GM21360 (cell line): Measurements from ENCODE around the gene CCDC9B.

Experiments used
- ATAC-seq: cut with Tn5 transposase; IDR thresholded peaks from one replicate; pipeline ENCODE4 v1.9.1; 2021; ENCODE audit warnings: mild to moderate bottlenecking, moderate library complexity; ENCODE audit not compliant: unreplicated experiment

CCDC9B gene

GRCh38 chr15:40340740-40341400 is at the start of gene CCDC9B:
CCDC9B (minus strand) TSS chr15:40340939; CDS start chr15:40340819, 120 bp downstream.
- no peak for ATAC-seq

- ATAC-seq, result no peak
Measured at GRCh38 chr15:40389824-40390595, 49.3 kb upstream of the CCDC9B start.

DNA sequence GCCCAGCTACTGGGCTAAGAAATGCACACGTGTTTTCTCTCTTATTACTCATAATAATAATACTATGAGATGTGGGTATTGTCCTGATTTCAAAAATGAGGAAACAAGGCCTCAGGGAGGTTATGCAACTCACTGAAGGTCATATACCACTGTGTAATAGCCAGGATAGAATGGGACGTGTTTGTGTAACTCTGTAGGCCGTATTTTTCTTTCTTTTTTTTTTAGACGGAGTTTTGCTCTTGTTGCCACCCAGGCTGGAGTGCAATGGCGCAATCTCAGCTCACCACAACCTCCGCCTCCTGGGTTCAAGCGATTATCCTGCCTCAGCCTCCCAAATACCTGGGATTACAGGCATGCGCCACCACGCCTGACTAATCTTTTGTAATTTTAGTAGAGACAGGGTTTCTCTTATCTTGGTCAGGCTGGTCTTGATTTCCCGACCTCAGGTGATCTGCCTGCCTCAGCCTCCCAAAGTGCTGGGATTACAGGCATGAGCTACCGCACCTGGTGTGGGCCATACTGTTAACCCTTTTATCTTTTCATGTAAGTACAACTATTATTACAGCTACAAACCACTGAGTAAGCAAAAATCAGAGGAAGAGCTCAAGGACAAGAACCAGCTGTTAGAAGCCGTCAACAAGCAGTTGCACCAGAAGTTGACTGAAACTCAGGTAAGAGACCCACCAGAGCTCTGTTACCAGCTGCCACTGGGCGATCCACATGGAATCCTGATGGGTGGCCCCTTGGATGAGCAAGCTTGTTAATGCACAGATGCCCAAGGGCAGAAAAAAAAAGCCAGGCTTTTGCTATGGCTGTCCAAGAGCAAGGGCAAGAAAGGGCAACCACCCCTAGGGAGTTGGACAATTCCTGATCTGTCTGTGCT is 48.4 kb upstream of the CCDC9B start:
- ATAC-seq, result no peak

DNA sequence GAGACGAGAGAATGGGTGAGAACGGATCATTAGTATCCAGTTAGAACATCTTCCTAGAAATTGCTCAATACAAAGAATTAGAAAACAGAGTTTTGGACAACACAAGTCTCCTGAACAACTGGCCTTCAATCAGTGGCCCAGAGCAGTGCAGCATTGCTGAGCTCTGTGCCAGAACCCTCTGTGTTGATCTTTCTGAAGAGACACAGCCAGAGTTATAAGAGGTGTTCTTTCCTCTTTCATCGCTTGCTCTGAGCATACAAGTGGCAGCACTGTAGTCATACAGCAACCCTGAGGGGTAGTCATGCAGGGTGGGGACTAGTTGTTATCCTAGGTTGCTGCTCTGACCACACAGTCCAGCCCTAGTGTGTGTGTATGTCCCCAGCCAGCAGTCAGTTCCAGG is 45.7 kb upstream of the CCDC9B start:
- ATAC-seq, result no peak

DNA sequence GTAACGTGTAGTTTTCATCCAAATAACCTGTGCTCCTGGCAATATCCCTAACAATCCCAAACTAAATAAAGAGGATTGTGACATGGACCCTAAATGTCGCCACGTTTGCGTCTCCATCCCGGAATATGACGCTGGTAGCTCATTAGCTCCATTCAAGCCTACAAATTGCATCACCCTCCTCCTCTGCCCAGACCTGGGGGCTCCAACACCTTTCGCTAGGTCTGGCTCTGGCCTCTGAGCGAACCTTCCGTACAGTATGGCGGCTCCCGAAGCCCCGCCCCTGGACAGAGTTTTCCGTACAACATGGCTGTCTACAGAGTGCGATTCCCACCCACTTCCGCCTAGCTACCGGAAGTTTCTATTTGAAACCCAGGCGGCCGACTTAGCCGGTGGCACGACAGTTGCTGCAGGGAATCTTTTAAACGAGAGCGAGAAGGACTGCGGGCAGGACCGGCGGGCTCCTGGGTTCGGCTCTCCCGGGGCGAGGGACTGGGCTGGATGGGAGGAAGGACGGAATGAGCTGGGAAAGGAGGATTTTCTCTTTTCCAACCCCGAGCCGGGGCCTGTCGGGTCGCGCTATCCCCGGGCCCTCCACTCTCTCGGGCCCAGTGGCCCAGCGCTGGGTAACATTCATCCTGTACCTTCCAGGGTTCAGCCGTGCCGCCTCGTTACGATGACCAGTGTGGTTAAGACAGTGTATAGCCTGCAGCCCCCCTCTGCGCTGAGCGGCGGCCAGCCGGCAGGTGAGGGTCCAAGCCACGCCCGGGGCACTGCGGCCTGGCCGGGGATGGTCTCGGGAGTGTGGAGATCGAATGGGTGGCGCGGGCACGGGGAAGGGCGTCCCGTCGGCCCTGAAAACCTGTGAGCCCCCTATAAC is 42.1 kb upstream of the CCDC9B start, which contains the start of gene KNSTRN:
Gene KNSTRN, plus strand, starts transcription at position 142 of the 877 bp plus-strand sequence. Its CDS starts 115 bp downstream, at position 257.
- ATAC-seq, result peak; percentile 90

- no peak for ATAC-seq
Measured at GRCh38 chr15:40381818-40382529, 41.2 kb upstream of the CCDC9B start.

GRCh38 chr15:40380636-40381035 is 39.9 kb upstream of the CCDC9B start:
- ATAC-seq, result no peak

GRCh38 chr15:40379853-40380252 is 39.1 kb upstream of the CCDC9B start:
- ATAC-seq, result no peak

- no peak for ATAC-seq
Measured at GRCh38 chr15:40379374-40379773, 38.6 kb upstream of the CCDC9B start.

GRCh38 chr15:40377606-40378005 is 36.9 kb upstream of the CCDC9B start:
- ATAC-seq, result no peak

GRCh38 chr15:40372981-40373380 is 32.2 kb upstream of the CCDC9B start:
- no peak for ATAC-seq

- no peak for ATAC-seq
Measured at GRCh38 chr15:40369971-40370370, 29.2 kb upstream of the CCDC9B start.

DNA sequence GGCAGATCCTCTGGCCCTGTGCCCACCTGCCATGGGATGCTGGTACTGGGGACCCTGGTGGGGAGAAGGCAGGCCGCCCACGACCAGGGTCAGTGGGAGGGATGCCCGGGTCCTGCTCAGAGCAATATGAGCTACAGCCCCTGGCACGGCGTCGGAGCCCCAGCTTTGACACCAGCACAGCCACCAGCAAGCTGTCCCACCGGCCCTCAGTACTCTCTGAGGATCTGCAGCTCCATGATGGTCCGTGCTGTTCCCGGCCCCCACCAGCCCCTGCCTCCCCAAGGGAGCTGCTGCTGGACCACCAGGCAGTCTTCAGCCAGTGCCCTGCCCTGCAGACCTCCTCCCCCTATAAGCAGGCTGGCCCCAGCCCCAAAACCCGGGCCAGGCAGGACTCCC is 28.7 kb upstream of the CCDC9B start:
- ATAC-seq, result no peak

DNA sequence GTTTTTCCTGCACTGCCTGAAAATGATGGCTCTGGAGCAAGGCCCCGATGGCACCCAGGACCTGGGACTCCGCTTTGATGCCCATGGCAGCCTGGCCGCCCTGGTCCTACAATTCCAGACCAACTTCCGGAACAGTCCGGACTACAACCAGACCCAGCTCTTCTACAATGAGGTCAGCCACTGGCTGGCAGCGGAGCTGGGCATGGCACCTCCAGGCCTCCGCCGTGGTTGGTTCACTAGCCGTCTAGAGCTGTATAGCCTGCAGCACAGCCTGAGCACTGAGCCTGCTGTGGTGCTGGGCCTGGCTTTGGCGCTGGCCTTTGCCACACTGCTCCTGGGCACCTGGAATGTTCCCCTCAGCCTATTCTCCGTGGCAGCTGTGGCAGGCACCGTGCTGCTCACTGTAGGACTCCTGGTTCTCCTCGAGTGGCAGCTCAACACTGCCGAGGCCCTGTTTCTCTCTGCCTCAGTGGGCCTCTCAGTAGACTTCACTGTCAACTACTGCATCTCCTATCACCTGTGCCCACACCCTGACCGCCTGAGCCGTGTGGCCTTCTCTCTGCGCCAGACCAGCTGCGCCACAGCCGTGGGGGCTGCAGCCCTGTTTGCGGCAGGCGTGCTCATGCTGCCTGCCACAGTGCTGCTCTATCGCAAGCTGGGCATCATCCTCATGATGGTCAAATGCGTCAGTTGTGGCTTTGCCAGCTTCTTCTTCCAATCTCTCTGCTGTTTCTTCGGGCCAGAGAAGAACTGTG is 28.2 kb upstream of the CCDC9B start:
- ATAC-seq, result no peak

- ATAC-seq, result peak; percentile 79
Measured at GRCh38 chr15:40367686-40368611, 27.2 kb upstream of the CCDC9B start.

DNA sequence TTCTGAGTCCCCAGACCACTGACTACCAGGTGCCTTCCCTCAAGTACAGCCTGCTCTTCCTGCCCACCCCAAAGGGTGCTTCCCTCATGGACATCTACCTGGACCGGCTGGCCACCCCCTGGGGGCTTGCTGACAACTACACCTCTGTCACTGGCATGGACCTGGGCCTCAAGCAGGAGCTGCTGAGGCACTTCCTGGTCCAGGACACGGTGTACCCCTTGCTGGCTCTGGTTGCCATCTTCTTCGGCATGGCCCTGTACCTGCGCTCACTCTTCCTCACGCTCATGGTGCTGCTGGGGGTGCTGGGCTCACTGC is 26.6 kb upstream of the CCDC9B start:
- no peak for ATAC-seq

DNA sequence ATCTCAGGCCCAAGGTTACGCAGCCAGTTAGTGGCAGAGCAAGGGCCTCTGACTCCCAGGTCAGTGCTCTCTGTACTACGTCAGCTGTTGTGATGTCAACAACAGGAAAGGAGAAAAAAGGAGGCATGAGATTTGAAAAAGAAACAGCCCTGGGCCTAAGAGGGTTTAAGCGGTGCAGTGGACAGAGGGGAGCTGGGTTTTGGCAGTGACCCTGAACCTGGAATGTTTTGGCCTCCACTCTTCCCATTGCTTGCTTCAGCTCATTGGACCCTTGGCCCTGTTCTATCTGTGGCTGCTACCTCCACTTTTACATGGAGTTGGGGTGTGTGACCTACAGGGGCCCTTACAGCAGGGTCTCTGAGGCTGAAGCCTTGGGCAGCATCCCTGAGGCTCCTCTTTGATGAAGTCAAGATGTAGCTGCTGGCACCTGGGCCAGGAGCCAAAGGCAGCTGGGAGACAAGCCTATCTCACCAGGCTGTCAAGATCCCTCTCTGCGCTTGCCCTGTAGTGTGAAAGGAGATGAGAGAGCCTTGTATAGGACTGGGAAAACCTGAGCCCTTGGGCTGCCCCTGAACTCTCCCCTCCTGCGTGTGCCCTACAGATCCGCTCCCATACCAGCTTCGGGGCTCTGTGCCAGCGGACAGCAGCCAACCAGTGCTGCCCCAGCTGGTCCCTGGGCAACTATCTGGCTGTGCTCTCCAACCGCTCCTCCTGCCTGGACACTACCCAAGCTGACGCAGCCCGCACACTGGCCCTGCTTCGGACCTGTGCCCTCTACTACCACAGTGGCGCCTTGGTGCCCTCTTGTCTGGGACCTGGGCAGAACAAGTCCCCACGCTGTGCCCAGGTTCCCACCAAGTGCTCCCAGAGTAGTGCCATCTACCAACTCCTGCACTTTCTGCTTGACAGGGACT is 26.0 kb upstream of the CCDC9B start:
- no peak for ATAC-seq
